Urothelium cell line (cell line): ENCODE data around the gene WDR7.

Experiments used
- DNase-seq: peaks from one replicate; pipeline ENCODE4 v3.0.0; 2011; ENCODE audit warnings: low spot score, mixed read lengths
- FAIRE-seq: peaks from 2 replicates; lab custom pipeline; 2011; peaks lifted over from hg19 to GRCh38; lab: Jason Lieb, UNC

WDR7 gene

GRCh38 chr18:56982766-56983165 is 331.6 kb downstream of the WDR7 start:
- no peak for FAIRE-seq
- DNase-seq = no peak

GRCh38 chr18:56983275-56983992 is 332.3 kb downstream of the WDR7 start:
- DNase-seq (no peak), FAIRE-seq (no peak)

GRCh38 chr18:56984731-56985130 is 333.6 kb downstream of the WDR7 start:
- FAIRE-seq (no peak), DNase-seq (no peak)

- FAIRE-seq (no peak), DNase-seq (no peak)
Measured at GRCh38 chr18:56986829-56987228, 335.7 kb downstream of the WDR7 start.

GRCh38 chr18:56987236-56987635 is 336.1 kb downstream of the WDR7 start:
- DNase-seq (no peak), FAIRE-seq (no peak)

GRCh38 chr18:56988022-56988421 is 336.9 kb downstream of the WDR7 start:
- FAIRE-seq (no peak), DNase-seq (no peak)

- FAIRE-seq = no peak
- DNase-seq = no peak
Measured at GRCh38 chr18:56990678-56991077, 339.5 kb downstream of the WDR7 start.

- FAIRE-seq (no peak), DNase-seq (no peak)
Measured at GRCh38 chr18:56992777-56993176, 341.6 kb downstream of the WDR7 start.

GRCh38 chr18:56995579-56996188 is 344.5 kb downstream of the WDR7 start:
- DNase-seq = no peak
- FAIRE-seq = no peak

GRCh38 chr18:56997200-56997599 is 346.0 kb downstream of the WDR7 start:
- FAIRE-seq = no peak
- DNase-seq = no peak

GRCh38 chr18:56999823-57000222 is 348.7 kb downstream of the WDR7 start:
- FAIRE-seq (no peak), DNase-seq (no peak)

- FAIRE-seq = no peak
- no peak for DNase-seq
Measured at GRCh38 chr18:57002627-57003026, 351.5 kb downstream of the WDR7 start.

- no peak for FAIRE-seq
- DNase-seq = no peak
Measured at GRCh38 chr18:57003342-57003741, 352.2 kb downstream of the WDR7 start.

- DNase-seq (peak; percentile 13), FAIRE-seq (no peak)
Measured at GRCh38 chr18:57004366-57005121, 353.4 kb downstream of the WDR7 start.

GRCh38 chr18:57008001-57008686 is 357.0 kb downstream of the WDR7 start:
- FAIRE-seq = no peak

GRCh38 chr18:57009844-57010243 is 358.7 kb downstream of the WDR7 start:
- DNase-seq (no peak), FAIRE-seq (no peak)

More at GRCh38 chr18:57008001-57008686, 357.0 kb downstream of the WDR7 start:
- no peak for DNase-seq

- FAIRE-seq = no peak
- no peak for DNase-seq
Measured at GRCh38 chr18:57014772-57015413, 363.7 kb downstream of the WDR7 start.

- no peak for FAIRE-seq
- DNase-seq = no peak
Measured at GRCh38 chr18:57015451-57015850, 364.3 kb downstream of the WDR7 start.

- FAIRE-seq = no peak
- DNase-seq = no peak
Measured at GRCh38 chr18:57018845-57019244, 367.7 kb downstream of the WDR7 start.

GRCh38 chr18:57022716-57023115 is 371.6 kb downstream of the WDR7 start:
- FAIRE-seq (no peak), DNase-seq (no peak)
